Stimulated activated CD4-positive, alpha-beta T cell treated with anti-CD3 and anti-CD28 coated beads, TNF-alpha, amount 100 ng/mL, for 4 hours (primary cell): ENCODE measurements around the gene SLC26A5.

ENCODE experiments used
- DNase-seq, 3 experiments: peaks; one replicate each; pipeline ENCODE4 v3.0.0-alpha.2; 2020; ENCODE audit warnings: low read depth in 3 of 3

The SLC26A5 gene

GRCh38 chr7:103347507-103348267, 98.3 kb downstream of the SLC26A5 start, which contains the start of gene PSMC2:
Gene PSMC2, plus strand, starts transcription at chr7:103347643. Its CDS starts 69 bp downstream, at chr7:103347712.
- DNase-seq = peak; percentile 48 to 66 (median 64)

- DNase-seq = no peak
These were observed 99.6 kb downstream of the SLC26A5 start for GRCh38 chr7:103346396-103346795.

- peak; percentile 64 to 78 (median 75) for DNase-seq
These were observed 101.4 kb downstream of the SLC26A5 start, which contains the start of gene DNAJC2 for GRCh38 chr7:103344453-103345149. Gene DNAJC2, minus strand, starts transcription at chr7:103344767. Its CDS starts 145 bp downstream, at chr7:103344622.

GRCh38 chr7:103343758-103344452, 102.1 kb downstream of the SLC26A5 start:
- DNase-seq = peak; percentile 9 to 16 (median 15)

- DNase-seq = no peak
These were observed 102.7 kb downstream of the SLC26A5 start for GRCh38 chr7:103343332-103343731.

- no peak for DNase-seq
These were observed 104.5 kb downstream of the SLC26A5 start for GRCh38 chr7:103341466-103341865.

- no peak for DNase-seq
These were observed 107.1 kb downstream of the SLC26A5 start for GRCh38 chr7:103338864-103339263.

GRCh38 chr7:103336761-103337160, 109.2 kb downstream of the SLC26A5 start:
- no peak for DNase-seq

GRCh38 chr7:103325744-103326143, 120.3 kb downstream of the SLC26A5 start:
- DNase-seq = no peak
